Left ventricle myocardium inferior (tissue), 1 donor: ENCODE results near the gene DMRTB1. TPM values are rescaled to one million over a fixed set of nuclear protein-coding genes. Genes with fewer than 3 reads are reported as not detected.
A peak's percentile ranks its signal among the peaks of the same experiment; 100 is the strongest.

Experiments used
- DNase-seq: peaks from one replicate; pipeline ENCODE4 v3.0.0-alpha.2; 2020
- H3K27ac ChIP-seq: fragments of 200-600 bp; replicated peaks from 2 replicates; pipeline ENCODE4 v1.8.0; 2021
- H3K27me3 ChIP-seq: fragments of 200-600 bp; 2 replicates; pipeline ENCODE4 v1.8.0; 2021; ENCODE audit warnings: low read depth
- H3K36me3 ChIP-seq: fragments of 200-600 bp; 2 replicates; pipeline ENCODE4 v1.8.0; 2021
- H3K4me1 ChIP-seq: fragments of 200-600 bp; 2 replicates; pipeline ENCODE4 v1.8.0; 2021
- H3K4me3 ChIP-seq: fragments of 200-600 bp; 2 replicates; pipeline ENCODE4 v1.8.0; 2021; ENCODE audit warnings: mild to moderate bottlenecking, moderate library complexity
- H3K9me3 ChIP-seq: fragments of 200-600 bp; replicated peaks from 2 replicates; pipeline ENCODE4 v1.8.0; 2021
- intact Hi-C: fragments of 100-400 bp; cut with micrococcal nuclease; formaldehyde crosslinking; loops from one replicate; pipeline ENCODE4 v1.11.0; 2022
- total RNA-seq: library from RNA; stranded (reverse); fragmentation: NEBNext Ultra II Directional; extraction: Animal tissue kit (Norgen Biotek cat#: 25700); gene quantifications from one replicate; pipeline ENCODE4 v1.2.1, GENCODE V29; 2021
- TF ChIP-seq, protein P1 (sequence below): fragments of 200-600 bp; IDR thresholded peaks from 2 replicates; pipeline ENCODE4 v1.8.0; 2021; ENCODE audit warnings: antibody characterized with exemption, mild to moderate bottlenecking, borderline replicate concordance
- donor health status: DM: no; HTN: yes; CAD: no; lungs with severe emphysema.

Gene DMRTB1
- total RNA-seq, 1 donor from 2014 or later: not detected

GRCh38 chr1:53468374-53468773, 9.2 kb downstream of the DMRTB1 start:
- Histone ChIP-seq H3K27me3 (peaks cover 20% of the 10 kb centered on the region), H3K27ac (no peak overlapping the region), H3K4me1 (peaks cover 7% of the 10 kb centered on the region), H3K4me3 (no peak overlapping the region), H3K36me3 (no peaks in the 10 kb centered on the region), H3K9me3 (no peaks in the 10 kb centered on the region)
- TF ChIP-seq, protein P1, sequence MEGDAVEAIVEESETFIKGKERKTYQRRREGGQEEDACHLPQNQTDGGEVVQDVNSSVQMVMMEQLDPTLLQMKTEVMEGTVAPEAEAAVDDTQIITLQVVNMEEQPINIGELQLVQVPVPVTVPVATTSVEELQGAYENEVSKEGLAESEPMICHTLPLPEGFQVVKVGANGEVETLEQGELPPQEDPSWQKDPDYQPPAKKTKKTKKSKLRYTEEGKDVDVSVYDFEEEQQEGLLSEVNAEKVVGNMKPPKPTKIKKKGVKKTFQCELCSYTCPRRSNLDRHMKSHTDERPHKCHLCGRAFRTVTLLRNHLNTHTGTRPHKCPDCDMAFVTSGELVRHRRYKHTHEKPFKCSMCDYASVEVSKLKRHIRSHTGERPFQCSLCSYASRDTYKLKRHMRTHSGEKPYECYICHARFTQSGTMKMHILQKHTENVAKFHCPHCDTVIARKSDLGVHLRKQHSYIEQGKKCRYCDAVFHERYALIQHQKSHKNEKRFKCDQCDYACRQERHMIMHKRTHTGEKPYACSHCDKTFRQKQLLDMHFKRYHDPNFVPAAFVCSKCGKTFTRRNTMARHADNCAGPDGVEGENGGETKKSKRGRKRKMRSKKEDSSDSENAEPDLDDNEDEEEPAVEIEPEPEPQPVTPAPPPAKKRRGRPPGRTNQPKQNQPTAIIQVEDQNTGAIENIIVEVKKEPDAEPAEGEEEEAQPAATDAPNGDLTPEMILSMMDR: no peak
- no peak for DNase-seq
- intact Hi-C loops: no loop called here

GRCh38 chr1:53469373-53469772, 10.2 kb downstream of the DMRTB1 start:
- intact Hi-C loops: no loop called here
- DNase-seq: no peak
- Histone ChIP-seq H3K4me3 (no peak overlapping the region), H3K9me3 (no peaks in the 10 kb centered on the region), H3K27ac (no peak overlapping the region), H3K36me3 (no peaks in the 10 kb centered on the region), H3K4me1 (peaks cover 7% of the 10 kb centered on the region), H3K27me3 (peaks cover 20% of the 10 kb centered on the region)
- TF ChIP-seq, protein P1: no peak

DNA sequence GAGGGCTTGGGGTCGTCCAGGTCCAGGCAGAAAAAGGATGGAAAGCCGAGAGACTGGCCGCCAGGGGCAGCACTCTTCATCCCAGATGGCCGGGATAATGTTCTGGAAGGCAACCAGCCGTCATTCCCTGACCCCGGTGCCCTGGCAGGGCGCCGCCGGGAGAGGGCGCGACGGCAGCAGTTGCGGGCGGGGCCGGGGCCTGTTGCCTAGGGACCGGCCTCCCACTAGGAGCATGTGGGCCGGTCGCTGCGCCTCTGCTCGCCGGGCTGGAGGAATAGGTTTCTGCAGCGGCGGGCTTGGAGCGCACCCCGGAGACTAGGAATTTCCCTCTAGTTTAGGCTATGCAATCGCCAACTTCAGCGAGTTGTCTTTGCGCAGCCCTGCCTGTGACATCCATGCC, 11.0 kb downstream of the DMRTB1 start:
- Histone ChIP-seq H3K4me3 (peak overlapping the region; percentile 17), H3K27ac (no peak overlapping the region), H3K4me1 (peaks cover 7% of the 10 kb centered on the region), H3K9me3 (no peaks in the 10 kb centered on the region), H3K27me3 (peaks cover 20% of the 10 kb centered on the region), H3K36me3 (no peaks in the 10 kb centered on the region)
- intact Hi-C loops: no loop called here
- TF ChIP-seq, protein P1: peak; percentile 69
- DNase-seq: peak; percentile 68

GRCh38 chr1:53470584-53470983, 11.4 kb downstream of the DMRTB1 start:
- Histone ChIP-seq H3K27me3 (peaks cover 21% of the 10 kb centered on the region), H3K4me1 (peaks cover 7% of the 10 kb centered on the region), H3K4me3 (peak overlapping the region; percentile 17), H3K36me3 (no peaks in the 10 kb centered on the region), H3K27ac (no peak overlapping the region), H3K9me3 (no peaks in the 10 kb centered on the region)
- TF ChIP-seq, protein P1: no peak
- no peak for DNase-seq
- intact Hi-C loops: no loop called here

- DNase-seq: no peak
- no peak overlapping the region for H3K4me3 ChIP-seq
- H3K4me1 ChIP-seq: peaks cover 7% of the 10 kb centered on the region
- peaks cover 25% of the 10 kb centered on the region for H3K27me3 ChIP-seq
- H3K9me3 ChIP-seq: no peaks in the 10 kb centered on the region
- intact Hi-C loops: no loop called here
- no peaks in the 10 kb centered on the region for H3K36me3 ChIP-seq
- H3K27ac ChIP-seq: no peak overlapping the region
- TF ChIP-seq, protein P1: no peak
Measured at GRCh38 chr1:53471000-53471399, 11.8 kb downstream of the DMRTB1 start.

GRCh38 chr1:53473463-53473862, 14.3 kb downstream of the DMRTB1 start:
- DNase-seq: no peak
- H3K27me3 ChIP-seq: peaks cover 50% of the 10 kb centered on the region
- no peak overlapping the region for H3K27ac ChIP-seq
- H3K4me3 ChIP-seq: no peak overlapping the region
- H3K4me1 ChIP-seq: peaks cover 7% of the 10 kb centered on the region
- no peaks in the 10 kb centered on the region for H3K9me3 ChIP-seq
- no peaks in the 10 kb centered on the region for H3K36me3 ChIP-seq
- TF ChIP-seq, protein P1: no peak
- intact Hi-C loops: no loop called here
